ENCODE data around the gene OVCH1. TPM values are rescaled to one million over a fixed set of nuclear protein-coding genes. Genes with fewer than 3 reads are reported as not detected.

Gene OVCH1
- total RNA-seq, 1 experiment from 2014 or later, result not detected

DNA sequence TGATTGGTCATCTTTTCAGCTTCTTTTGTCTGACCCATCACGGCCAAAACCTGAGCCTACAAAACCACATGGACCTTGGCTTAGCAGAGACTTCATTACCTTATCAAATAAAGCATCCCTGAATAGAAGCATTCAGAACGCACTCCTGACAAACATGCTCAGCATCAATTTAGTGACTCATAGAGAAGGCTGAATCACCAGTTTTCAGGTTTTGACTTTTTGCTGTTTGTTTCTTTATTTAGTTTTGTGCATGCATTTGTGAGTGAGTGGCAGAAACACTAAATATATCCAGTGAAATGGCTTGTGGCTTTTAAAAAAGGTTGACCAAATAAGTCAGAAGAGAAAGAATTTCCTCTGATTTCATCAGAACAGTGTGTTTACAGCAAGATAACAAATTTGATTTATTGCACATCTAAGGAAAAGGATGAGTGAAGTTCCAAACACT lies 19.0 kb upstream of the OVCH1 start:
- TF ChIP-seq CTCF (IDR thresholded peaks at IDR 0.05; ENCODE audit: unreplicated experiment), result no peak
- no TSS peak for BruUV-seq (replicated peaks)
- Mint-ChIP-seq H3K4me3 (ENCODE audit: low read depth, unreplicated experiment) (no peak overlapping the region), H3K4me1 (ENCODE audit: low read depth, unreplicated experiment) (no peaks in the 10 kb centered on the region), H3K27ac (ENCODE audit: unreplicated experiment) (no peak overlapping the region), H3K9me3 (ENCODE audit: low read depth, unreplicated experiment) (no peaks in the 10 kb centered on the region), H3K27me3 (ENCODE audit: unreplicated experiment) (peaks cover 12% of the 10 kb centered on the region), H3K36me3 (ENCODE audit: insufficient read depth, unreplicated experiment) (no peaks in the 10 kb centered on the region)
- DNase-seq, result no peak
- CTCF ChIA-PET, result no interaction called here
- intact Hi-C loops (cut with micrococcal nuclease; ENCODE audit: unreplicated experiment), result loop anchor here (2.0 to 5.0 kb wide), 3 partner anchors 136 to 1291 kb away; partner anchors contain the start of gene ERGIC2

DNA sequence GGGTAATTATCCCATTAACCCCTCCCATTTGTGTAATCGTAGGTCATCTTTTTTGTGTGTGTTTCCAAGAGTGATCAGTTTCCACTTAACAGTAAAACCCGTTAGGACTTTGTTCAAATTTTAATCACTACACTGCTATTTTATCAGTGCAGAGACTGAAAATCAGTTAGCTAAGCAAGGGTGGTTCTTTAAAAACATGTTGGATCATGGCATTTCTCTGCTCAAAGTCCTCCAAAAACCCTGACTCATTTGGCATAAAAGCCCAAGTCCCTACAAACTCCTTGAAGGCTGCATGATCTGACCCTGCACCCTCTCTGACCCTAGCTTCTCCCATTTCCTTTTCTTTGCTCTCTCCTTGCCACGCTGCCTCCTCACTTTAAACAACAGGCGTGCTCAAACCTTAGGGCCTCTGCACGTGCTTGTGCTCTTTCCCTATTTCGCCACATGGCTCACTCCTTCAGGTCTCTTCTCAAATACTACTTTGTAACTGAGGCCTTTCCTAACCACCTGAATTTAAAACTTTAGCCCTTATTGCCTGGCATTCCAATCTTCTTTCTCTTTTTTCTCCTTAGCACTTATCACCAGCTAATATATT lies 13.2 kb upstream of the OVCH1 start:
- H3K27me3 Mint-ChIP-seq (ENCODE audit: unreplicated experiment), result peaks cover 12% of the 10 kb centered on the region
- intact Hi-C loops (cut with micrococcal nuclease; ENCODE audit: unreplicated experiment), result no loop called here
- no peak for DNase-seq
- no peak overlapping the region for H3K27ac Mint-ChIP-seq (ENCODE audit: unreplicated experiment)
- H3K36me3 Mint-ChIP-seq (ENCODE audit: insufficient read depth, unreplicated experiment), result no peaks in the 10 kb centered on the region
- no TSS peak for BruUV-seq (replicated peaks)
- H3K4me1 Mint-ChIP-seq (ENCODE audit: low read depth, unreplicated experiment), result no peaks in the 10 kb centered on the region
- no peak overlapping the region for H3K4me3 Mint-ChIP-seq (ENCODE audit: low read depth, unreplicated experiment)
- CTCF ChIA-PET, result no interaction called here
- no peak for TF ChIP-seq CTCF (IDR thresholded peaks at IDR 0.05; ENCODE audit: unreplicated experiment)
- H3K9me3 Mint-ChIP-seq (ENCODE audit: low read depth, unreplicated experiment), result no peaks in the 10 kb centered on the region

DNA sequence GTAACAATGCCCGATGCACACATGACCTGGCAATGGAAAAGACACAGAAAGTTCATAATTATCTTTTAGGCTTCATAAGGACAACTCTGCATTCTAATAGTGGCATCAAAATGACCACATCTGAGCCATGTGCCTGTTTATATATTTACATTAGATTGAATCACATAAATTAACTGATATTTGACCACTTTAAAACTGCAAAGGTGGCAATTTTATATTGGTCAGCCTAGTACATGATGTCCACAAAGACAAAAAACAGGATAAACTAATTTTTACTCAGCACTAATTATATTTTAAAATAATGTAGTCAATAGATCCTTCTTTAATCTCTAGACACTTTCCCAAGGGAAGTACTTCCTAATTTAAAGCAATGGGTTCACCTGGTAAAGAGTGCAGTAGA lies 12.0 kb upstream of the OVCH1 start:
- H3K9me3 Mint-ChIP-seq (ENCODE audit: low read depth, unreplicated experiment), result no peaks in the 10 kb centered on the region
- no peaks in the 10 kb centered on the region for H3K4me1 Mint-ChIP-seq (ENCODE audit: low read depth, unreplicated experiment)
- no peak for DNase-seq
- H3K4me3 Mint-ChIP-seq (ENCODE audit: low read depth, unreplicated experiment), result no peak overlapping the region
- peaks cover 12% of the 10 kb centered on the region for H3K27me3 Mint-ChIP-seq (ENCODE audit: unreplicated experiment)
- intact Hi-C loops (cut with micrococcal nuclease; ENCODE audit: unreplicated experiment), result no loop called here
- BruUV-seq (replicated peaks), result no TSS peak
- no peak overlapping the region for H3K27ac Mint-ChIP-seq (ENCODE audit: unreplicated experiment)
- H3K36me3 Mint-ChIP-seq (ENCODE audit: insufficient read depth, unreplicated experiment), result no peaks in the 10 kb centered on the region
- TF ChIP-seq CTCF (IDR thresholded peaks at IDR 0.05; ENCODE audit: unreplicated experiment), result no peak
- CTCF ChIA-PET, result no interaction called here

- peaks cover 8% of the 10 kb centered on the region for H3K27me3 Mint-ChIP-seq (ENCODE audit: unreplicated experiment)
- CTCF ChIA-PET, result no interaction called here
- H3K9me3 Mint-ChIP-seq (ENCODE audit: low read depth, unreplicated experiment), result no peaks in the 10 kb centered on the region
- no peak for DNase-seq
- BruUV-seq (replicated peaks), result no TSS peak
- intact Hi-C loops (cut with micrococcal nuclease; ENCODE audit: unreplicated experiment), result no loop called here
- H3K36me3 Mint-ChIP-seq (ENCODE audit: insufficient read depth, unreplicated experiment), result no peaks in the 10 kb centered on the region
- H3K27ac Mint-ChIP-seq (ENCODE audit: unreplicated experiment), result no peak overlapping the region
- no peak overlapping the region for H3K4me3 Mint-ChIP-seq (ENCODE audit: low read depth, unreplicated experiment)
- TF ChIP-seq CTCF (IDR thresholded peaks at IDR 0.05; ENCODE audit: unreplicated experiment), result no peak
- no peaks in the 10 kb centered on the region for H3K4me1 Mint-ChIP-seq (ENCODE audit: low read depth, unreplicated experiment)
Measured at GRCh38 chr12:29508949-29509348, 11.5 kb upstream of the OVCH1 start.
